ENCODE results near the gene SIK3.

The SIK3 gene

GRCh38 chr11:116871248-116871647 lies 227.0 kb downstream of the SIK3 start:
- Mint-ChIP-seq H3K9me3 (no peaks in the 10 kb centered on the region), H3K27ac (peak overlapping the region; percentile 81), H3K36me3 (peaks cover 93% of the 10 kb centered on the region), H3K4me1 (peaks cover 25% of the 10 kb centered on the region), H3K4me3 (no peak overlapping the region)
- DNase-seq (ENCODE audit: low spot score in 2 of 2) (no peak), ATAC-seq (no peak)

DNA sequence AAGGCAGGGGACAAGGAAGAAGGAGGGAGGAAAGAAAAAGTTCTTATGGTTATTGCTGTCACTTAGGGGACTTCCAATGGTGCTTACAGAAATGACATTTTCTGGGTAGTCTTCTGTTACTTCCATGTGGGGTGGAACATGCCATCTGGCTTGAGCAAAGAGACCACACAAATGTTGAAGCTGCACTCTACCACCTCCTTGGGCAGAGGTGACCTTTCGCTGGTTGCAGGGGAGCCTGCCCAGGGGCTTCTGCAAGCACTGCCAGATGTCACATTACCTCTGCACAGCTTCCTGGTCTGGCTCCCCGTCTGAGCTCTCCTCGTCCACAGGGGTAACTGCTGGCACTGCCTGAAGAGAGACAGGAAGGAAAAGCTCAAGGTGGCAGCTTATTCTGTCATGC lies 228.2 kb downstream of the SIK3 start:
- Mint-ChIP-seq H3K36me3 (peaks cover 97% of the 10 kb centered on the region), H3K27ac (peak overlapping the region; percentile 81), H3K4me3 (peak overlapping the region; percentile 8), H3K9me3 (no peaks in the 10 kb centered on the region), H3K4me1 (peaks cover 25% of the 10 kb centered on the region)
- DNase-seq (ENCODE audit: low spot score in 2 of 2), result peak in 1 of 2 donors; percentile 57
- peak; percentile 71 for ATAC-seq

DNA sequence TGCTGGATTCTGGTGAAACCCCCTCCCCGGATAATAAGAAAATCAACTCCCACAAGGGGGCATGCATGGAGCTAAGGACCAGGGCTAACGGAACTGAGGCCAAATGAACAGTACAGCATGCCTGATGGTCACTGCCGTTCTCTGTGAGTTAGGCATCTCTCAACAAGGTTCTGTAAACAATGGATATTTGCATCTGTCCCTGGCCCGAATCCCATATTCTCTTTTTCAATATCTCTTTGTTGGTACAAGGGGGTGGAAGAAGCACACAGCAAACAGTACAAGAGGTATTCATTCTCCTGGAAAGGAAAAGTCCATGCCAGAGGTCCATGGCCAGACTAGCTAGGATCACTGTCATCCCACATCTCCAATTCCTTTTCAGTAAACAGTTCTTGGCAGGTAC lies 228.6 kb downstream of the SIK3 start:
- ATAC-seq (no peak), DNase-seq (ENCODE audit: low spot score in 2 of 2) (no peak)
- Mint-ChIP-seq H3K36me3 (peaks cover 97% of the 10 kb centered on the region), H3K9me3 (no peaks in the 10 kb centered on the region), H3K4me3 (peak overlapping the region; percentile 8), H3K27ac (peak overlapping the region; percentile 81), H3K4me1 (peaks cover 25% of the 10 kb centered on the region)

DNA sequence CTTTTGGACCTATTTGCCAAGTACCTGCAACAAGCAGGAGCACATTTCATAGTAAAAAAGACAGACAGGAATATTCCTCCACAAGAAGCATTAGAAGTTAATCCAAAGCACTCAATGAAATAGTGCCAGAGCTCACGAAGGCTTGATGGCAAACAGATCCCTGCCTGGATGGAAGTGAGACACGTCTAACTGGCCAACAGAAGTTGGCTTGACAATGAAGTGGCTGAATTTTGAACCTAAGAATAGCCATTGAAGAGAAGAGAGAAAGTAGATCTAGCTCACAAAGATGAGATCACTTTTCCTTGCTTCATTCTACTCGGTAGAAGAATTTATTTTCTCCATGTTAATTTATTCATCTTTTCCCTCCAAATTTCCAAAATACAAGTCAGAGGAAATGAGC lies 230.2 kb downstream of the SIK3 start:
- Mint-ChIP-seq H3K36me3 (peaks cover 97% of the 10 kb centered on the region), H3K27ac (peak overlapping the region; percentile 81)
- ATAC-seq, result no peak

GRCh38 chr11:116867619-116868018 lies 230.6 kb downstream of the SIK3 start:
- peaks cover 97% of the 10 kb centered on the region for H3K36me3 Mint-ChIP-seq
- DNase-seq (ENCODE audit: low spot score in 2 of 2) (no peak), ATAC-seq (no peak)
- no peaks in the 10 kb centered on the region for H3K9me3 Mint-ChIP-seq
- H3K4me3 Mint-ChIP-seq, result no peak overlapping the region
- H3K4me1 Mint-ChIP-seq, result peaks cover 25% of the 10 kb centered on the region
- peak overlapping the region; percentile 81 for H3K27ac Mint-ChIP-seq

More for the DNA sequence above, 230.2 kb downstream of the SIK3 start:
- DNase-seq (ENCODE audit: low spot score in 2 of 2), result no peak
- no peaks in the 10 kb centered on the region for H3K9me3 Mint-ChIP-seq
- H3K4me3 Mint-ChIP-seq, result no peak overlapping the region
- peaks cover 25% of the 10 kb centered on the region for H3K4me1 Mint-ChIP-seq

GRCh38 chr11:116866804-116867455 lies 231.3 kb downstream of the SIK3 start:
- Mint-ChIP-seq H3K4me1 (peaks cover 28% of the 10 kb centered on the region), H3K9me3 (no peaks in the 10 kb centered on the region), H3K36me3 (peaks cover 97% of the 10 kb centered on the region), H3K27ac (peak overlapping the region; percentile 81), H3K4me3 (no peak overlapping the region)
- DNase-seq (ENCODE audit: low spot score in 2 of 2), result no peak
- ATAC-seq, result no peak

DNA sequence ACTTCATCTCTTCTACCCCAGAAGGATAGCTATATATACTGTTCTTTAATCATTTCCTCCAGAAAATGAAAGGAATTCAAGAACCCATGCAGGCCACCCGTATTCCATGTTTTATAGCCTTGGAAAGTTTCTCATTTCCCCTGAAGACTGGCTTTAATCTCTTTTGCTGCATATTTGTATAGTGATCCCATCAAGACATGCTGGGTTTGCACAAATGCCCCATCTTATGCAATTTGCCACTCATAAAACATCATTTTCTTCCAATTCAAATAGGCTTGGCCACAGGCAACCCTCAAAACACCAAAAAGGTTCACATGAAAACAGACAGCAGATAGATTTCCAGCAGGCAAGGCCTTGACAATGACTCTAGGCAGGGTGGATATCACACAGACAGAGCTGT lies 232.5 kb downstream of the SIK3 start:
- Mint-ChIP-seq H3K36me3 (peaks cover 97% of the 10 kb centered on the region), H3K9me3 (no peaks in the 10 kb centered on the region), H3K4me3 (no peak overlapping the region), H3K4me1 (peaks cover 24% of the 10 kb centered on the region), H3K27ac (peak overlapping the region; percentile 62)
- DNase-seq (ENCODE audit: low spot score in 2 of 2) (no peak), ATAC-seq (no peak)

DNA sequence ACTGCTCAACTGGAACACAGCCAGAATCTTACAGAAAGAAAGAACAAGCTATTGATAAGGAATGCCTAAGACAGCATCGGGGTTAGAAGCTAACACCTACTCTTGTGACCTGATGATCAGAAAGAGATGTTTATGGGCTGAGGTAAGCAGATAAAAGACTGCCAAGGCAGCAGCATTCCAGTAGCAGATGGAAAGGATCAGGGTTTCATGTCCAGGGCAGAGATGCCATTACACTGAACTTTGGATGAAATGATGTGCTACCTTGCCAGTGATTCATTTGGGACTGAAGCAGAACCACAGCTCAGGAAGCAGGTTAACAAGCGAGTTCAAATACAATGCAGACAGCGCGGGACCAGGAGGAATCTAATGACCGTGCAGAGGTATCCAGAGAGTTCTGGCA lies 233.7 kb downstream of the SIK3 start:
- Mint-ChIP-seq H3K36me3 (peaks cover 97% of the 10 kb centered on the region), H3K4me1 (peaks cover 13% of the 10 kb centered on the region), H3K27ac (peak overlapping the region; percentile 62), H3K9me3 (no peaks in the 10 kb centered on the region), H3K4me3 (no peak overlapping the region)
- DNase-seq (ENCODE audit: low spot score in 2 of 2), result no peak
- ATAC-seq, result no peak

DNA sequence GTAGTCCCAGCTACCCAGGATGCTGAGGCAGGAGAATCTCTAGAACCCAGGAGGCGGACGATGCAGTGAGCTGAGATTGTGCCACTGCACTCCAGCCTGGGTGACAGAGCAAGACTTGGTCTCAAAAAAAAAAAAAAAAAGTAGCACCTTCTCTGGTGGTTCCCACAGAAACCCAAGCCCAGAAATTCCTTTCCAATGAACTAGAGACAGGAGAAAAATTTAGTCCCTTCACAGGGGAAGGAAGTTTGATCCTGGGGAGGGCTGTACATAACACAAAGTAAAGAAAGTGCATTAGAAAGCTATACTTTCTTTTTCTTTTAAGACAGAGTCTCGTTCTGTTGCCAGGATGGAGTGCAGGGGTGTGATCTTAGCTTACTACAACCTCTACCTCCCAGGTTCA lies 235.3 kb downstream of the SIK3 start:
- no peak for DNase-seq (ENCODE audit: low spot score in 2 of 2)
- H3K9me3 Mint-ChIP-seq, result no peaks in the 10 kb centered on the region
- no peak for ATAC-seq
- no peak overlapping the region for H3K4me3 Mint-ChIP-seq
- H3K27ac Mint-ChIP-seq, result no peak overlapping the region
- H3K4me1 Mint-ChIP-seq, result peaks cover 13% of the 10 kb centered on the region
- peaks cover 100% of the 10 kb centered on the region for H3K36me3 Mint-ChIP-seq

GRCh38 chr11:116862185-116862584 lies 236.0 kb downstream of the SIK3 start:
- Mint-ChIP-seq H3K36me3 (peaks cover 100% of the 10 kb centered on the region), H3K4me3 (no peak overlapping the region), H3K4me1 (peaks cover 13% of the 10 kb centered on the region), H3K27ac (peak overlapping the region; percentile 83), H3K9me3 (no peaks in the 10 kb centered on the region)
- ATAC-seq (no peak), DNase-seq (ENCODE audit: low spot score in 2 of 2) (no peak)

- Mint-ChIP-seq H3K9me3 (no peaks in the 10 kb centered on the region), H3K4me1 (peaks cover 20% of the 10 kb centered on the region), H3K4me3 (no peak overlapping the region), H3K36me3 (peaks cover 100% of the 10 kb centered on the region), H3K27ac (peak overlapping the region; percentile 83)
- ATAC-seq (peak; percentile 75), DNase-seq (ENCODE audit: low spot score in 2 of 2) (no peak)
These were observed 236.7 kb downstream of the SIK3 start for GRCh38 chr11:116861539-116861938.

GRCh38 chr11:116860303-116860702 lies 237.9 kb downstream of the SIK3 start:
- peaks cover 100% of the 10 kb centered on the region for H3K36me3 Mint-ChIP-seq
- H3K4me1 Mint-ChIP-seq, result peaks cover 32% of the 10 kb centered on the region
- no peaks in the 10 kb centered on the region for H3K9me3 Mint-ChIP-seq
- H3K27ac Mint-ChIP-seq, result no peak overlapping the region
- no peak for ATAC-seq
- DNase-seq (ENCODE audit: low spot score in 2 of 2), result no peak
- no peak overlapping the region for H3K4me3 Mint-ChIP-seq

DNA sequence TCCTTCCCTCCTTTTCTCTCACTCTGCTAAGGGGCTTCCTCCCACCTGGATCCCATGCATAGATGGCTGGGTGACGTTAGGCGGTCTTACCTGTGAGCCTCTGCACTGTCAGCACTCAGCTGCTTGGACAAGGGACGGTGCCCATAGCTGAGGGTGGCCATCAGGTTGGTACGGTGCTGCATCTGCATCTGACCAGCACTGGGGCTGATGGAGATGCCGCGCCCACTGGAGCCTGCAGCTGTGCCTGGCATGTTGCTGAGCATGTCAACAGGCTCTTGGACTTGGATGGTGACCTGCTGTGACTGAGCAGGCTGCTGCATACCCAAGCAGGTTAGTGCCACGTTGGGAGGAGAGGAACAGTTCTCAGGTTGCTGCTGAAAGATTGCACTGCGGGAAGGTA lies 239.1 kb downstream of the SIK3 start:
- Mint-ChIP-seq H3K4me1 (peaks cover 40% of the 10 kb centered on the region), H3K4me3 (no peak overlapping the region), H3K36me3 (peaks cover 96% of the 10 kb centered on the region), H3K27ac (peak overlapping the region; percentile 74), H3K9me3 (no peaks in the 10 kb centered on the region)
- ATAC-seq (no peak), DNase-seq (ENCODE audit: low spot score in 2 of 2) (no peak)

DNA sequence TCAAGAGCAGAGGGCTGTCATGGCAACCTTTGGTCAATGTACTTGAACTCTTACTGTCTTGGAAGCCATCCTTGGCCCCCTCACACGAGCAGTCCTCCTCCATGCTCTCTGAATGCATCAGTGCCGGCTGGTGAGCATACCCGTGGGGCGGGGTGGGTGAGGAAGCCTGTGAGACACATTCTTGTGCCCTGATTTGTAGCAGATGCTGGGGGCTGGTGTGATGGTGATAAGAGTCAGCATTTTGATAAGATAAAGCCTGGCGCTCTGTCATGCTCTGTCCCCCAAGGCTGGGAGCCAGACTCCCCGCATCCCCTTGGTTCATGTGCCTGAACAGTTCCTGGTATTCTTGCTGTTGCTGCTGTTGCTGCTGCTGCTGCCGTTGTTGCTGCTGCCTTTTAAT lies 240.3 kb downstream of the SIK3 start:
- Mint-ChIP-seq H3K4me3 (no peak overlapping the region), H3K4me1 (peaks cover 53% of the 10 kb centered on the region), H3K36me3 (peaks cover 90% of the 10 kb centered on the region), H3K27ac (peak overlapping the region; percentile 74), H3K9me3 (no peaks in the 10 kb centered on the region)
- DNase-seq (ENCODE audit: low spot score in 2 of 2) (no peak), ATAC-seq (no peak)

DNA sequence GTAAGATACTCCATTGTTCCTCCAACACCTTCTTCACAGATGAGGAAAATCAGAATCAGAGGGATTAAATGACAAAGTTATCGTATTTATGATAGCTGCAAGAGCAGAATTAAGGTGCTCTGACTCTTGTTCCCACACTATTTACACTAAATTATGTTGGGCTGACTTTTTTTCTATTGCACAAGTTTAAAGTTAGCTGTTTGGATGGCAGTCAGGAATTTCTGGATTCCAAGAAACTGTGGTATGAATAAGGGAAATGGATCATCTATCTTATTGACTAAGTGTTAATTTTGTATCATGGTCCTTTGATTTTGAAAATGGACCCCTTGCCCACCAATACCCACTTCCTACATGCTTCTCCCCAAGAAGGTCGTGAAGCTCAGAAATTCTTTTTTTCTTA lies 240.9 kb downstream of the SIK3 start:
- Mint-ChIP-seq H3K36me3 (peaks cover 89% of the 10 kb centered on the region), H3K27ac (peak overlapping the region; percentile 29), H3K4me3 (no peak overlapping the region), H3K4me1 (peaks cover 59% of the 10 kb centered on the region), H3K9me3 (no peaks in the 10 kb centered on the region)
- ATAC-seq (no peak), DNase-seq (ENCODE audit: low spot score in 2 of 2) (no peak)

- no peak for DNase-seq (ENCODE audit: low spot score in 2 of 2)
- Mint-ChIP-seq H3K9me3 (no peaks in the 10 kb centered on the region), H3K27ac (peak overlapping the region; percentile 91), H3K4me3 (no peak overlapping the region), H3K36me3 (peaks cover 88% of the 10 kb centered on the region), H3K4me1 (peaks cover 59% of the 10 kb centered on the region)
- no peak for ATAC-seq
These were observed 241.8 kb downstream of the SIK3 start for GRCh38 chr11:116856423-116856822.

Measured in stimulated activated effector memory CD8-positive, alpha-beta T cell treated with anti-CD3 and anti-CD28 coated beads, Interleukin-12 subunit alpha, Interleukin-12 subunit beta, amount 100 ng/mL, for 72 hours (primary cell).